Subcutaneous adipose tissue (tissue), 4 donors: Measurements from ENCODE around the gene COMMD10. TPM values are rescaled to one million over a fixed set of nuclear protein-coding genes. Genes with fewer than 3 reads are reported as not detected.

Experiments used
- CTCF ChIP-seq: fragments of 450-650 bp; IDR thresholded peaks from one replicate; pipeline ENCODE4 v1.5.1; 2016; ENCODE audit warnings: low read depth, mild to moderate bottlenecking, control low read depth, antibody characterized with exemption, moderate library complexity
- total RNA-seq, 4 donors: library from RNA; depleted of rRNA; stranded (reverse); fragments of >200 nt; gene quantifications; one replicate each; pipeline ENCODE4 v1.1.0, GENCODE V29; 2016

The COMMD10 gene
- total RNA-seq, 4 donors from 2014 or later = 25.2 to 58.2 (median 38.8) TPM

- no peak for TF ChIP-seq CTCF
These were observed 204.5 kb downstream of the COMMD10 start for GRCh38 chr5:116289276-116289675.

GRCh38 chr5:116291271-116291670 lies 206.4 kb downstream of the COMMD10 start:
- TF ChIP-seq CTCF = no peak

GRCh38 chr5:116292321-116292720 lies 207.5 kb downstream of the COMMD10 start:
- no peak for TF ChIP-seq CTCF

GRCh38 chr5:116296335-116297072 lies 211.7 kb downstream of the COMMD10 start:
- no peak for TF ChIP-seq CTCF

GRCh38 chr5:116297296-116297814 lies 212.5 kb downstream of the COMMD10 start:
- no peak for TF ChIP-seq CTCF

GRCh38 chr5:116299746-116300640 lies 215.2 kb downstream of the COMMD10 start:
- TF ChIP-seq CTCF = no peak

GRCh38 chr5:116301110-116301509 lies 216.3 kb downstream of the COMMD10 start:
- no peak for TF ChIP-seq CTCF
